Neural crest cell (in vitro differentiated cells): Measurements from ENCODE around the gene MAS1. TPM values are rescaled to one million over a fixed set of nuclear protein-coding genes. Genes with fewer than 3 reads are reported as not detected.

Experiments
- DNase-seq: peaks from one replicate; pipeline ENCODE4 v3.0.0; 2021; ENCODE audit warnings: low read depth, mixed read lengths, low spot score
- H3K27ac Mint-ChIP-seq: one replicate; pipeline ENCODE4 v1.8.0; 2021; ENCODE audit warnings: mild to moderate bottlenecking, mixed read lengths; ENCODE audit not compliant: unreplicated experiment
- H3K27me3 Mint-ChIP-seq: 2 replicates; pipeline ENCODE4 v1.8.0; 2021; ENCODE audit warnings: low read depth, mild to moderate bottlenecking, mixed read lengths
- H3K36me3 Mint-ChIP-seq: 2 replicates; pipeline ENCODE4 v1.8.0; 2021; ENCODE audit warnings: low read depth, mild to moderate bottlenecking, mixed read lengths
- H3K4me1 Mint-ChIP-seq: 2 replicates; pipeline ENCODE4 v1.8.0; 2021; ENCODE audit warnings: mixed read lengths
- H3K4me3 Mint-ChIP-seq: one replicate; pipeline ENCODE4 v1.8.0; 2021; ENCODE audit warnings: mild to moderate bottlenecking, mixed read lengths
- H3K9me3 Mint-ChIP-seq: 2 replicates; pipeline ENCODE4 v1.8.0; 2021; ENCODE audit warnings: mixed read lengths
- total RNA-seq: library from RNA; stranded (reverse); gene quantifications from 2 replicates; pipeline ENCODE4 v1.2.1, GENCODE V29; 2021
- TF ChIP-seq, protein P1 (sequence below): fragments of 200-600 bp; sonication (generic); conservative IDR thresholded peaks from 2 replicates; pipeline ENCODE4 v1.5.0; 2021; ENCODE audit warnings: antibody characterized with exemption, mild to moderate bottlenecking

MAS1 gene
- total RNA-seq, 1 donor from 2014 or later, result not detected

DNA sequence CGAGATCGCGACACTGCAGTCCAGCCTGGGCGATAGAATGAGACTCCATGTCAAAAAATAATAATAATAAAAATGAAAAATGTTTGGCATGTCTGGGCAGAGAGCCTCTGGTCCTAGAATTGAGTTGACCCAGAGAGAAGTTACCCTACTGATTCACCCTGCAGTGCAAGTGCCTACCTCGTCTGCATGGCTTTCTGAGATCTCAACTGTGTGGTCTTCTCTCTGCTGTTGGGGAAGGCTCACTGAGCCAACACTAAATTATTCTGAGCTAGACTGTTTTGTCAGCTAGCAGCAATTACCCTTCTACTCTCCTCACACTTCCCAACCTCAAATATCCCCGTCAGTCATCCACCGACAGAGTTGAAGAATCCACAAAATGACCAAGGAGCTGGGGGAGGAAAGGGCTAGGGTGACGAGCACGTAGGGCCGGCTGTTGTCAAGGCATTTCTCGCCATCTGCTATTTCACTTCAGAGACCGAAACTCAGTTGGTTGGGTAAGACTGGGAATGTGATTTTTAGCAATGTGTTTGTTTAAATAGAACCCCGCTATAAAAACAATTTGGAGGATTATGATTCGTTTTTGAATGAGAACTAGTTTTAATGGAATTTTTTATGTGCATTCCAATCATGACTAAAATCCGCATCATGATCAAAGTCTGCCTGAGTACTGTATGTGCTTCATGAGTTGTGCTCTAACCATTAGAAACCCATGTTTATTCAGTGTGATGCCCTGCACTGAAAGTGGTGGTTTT lies 9.4 kb downstream of the MAS1 start:
- TF ChIP-seq, protein P1, sequence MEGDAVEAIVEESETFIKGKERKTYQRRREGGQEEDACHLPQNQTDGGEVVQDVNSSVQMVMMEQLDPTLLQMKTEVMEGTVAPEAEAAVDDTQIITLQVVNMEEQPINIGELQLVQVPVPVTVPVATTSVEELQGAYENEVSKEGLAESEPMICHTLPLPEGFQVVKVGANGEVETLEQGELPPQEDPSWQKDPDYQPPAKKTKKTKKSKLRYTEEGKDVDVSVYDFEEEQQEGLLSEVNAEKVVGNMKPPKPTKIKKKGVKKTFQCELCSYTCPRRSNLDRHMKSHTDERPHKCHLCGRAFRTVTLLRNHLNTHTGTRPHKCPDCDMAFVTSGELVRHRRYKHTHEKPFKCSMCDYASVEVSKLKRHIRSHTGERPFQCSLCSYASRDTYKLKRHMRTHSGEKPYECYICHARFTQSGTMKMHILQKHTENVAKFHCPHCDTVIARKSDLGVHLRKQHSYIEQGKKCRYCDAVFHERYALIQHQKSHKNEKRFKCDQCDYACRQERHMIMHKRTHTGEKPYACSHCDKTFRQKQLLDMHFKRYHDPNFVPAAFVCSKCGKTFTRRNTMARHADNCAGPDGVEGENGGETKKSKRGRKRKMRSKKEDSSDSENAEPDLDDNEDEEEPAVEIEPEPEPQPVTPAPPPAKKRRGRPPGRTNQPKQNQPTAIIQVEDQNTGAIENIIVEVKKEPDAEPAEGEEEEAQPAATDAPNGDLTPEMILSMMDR, result no peak
- no peak for DNase-seq
- H3K4me3 Mint-ChIP-seq, result no peak overlapping the region
- no peaks in the 10 kb centered on the region for H3K4me1 Mint-ChIP-seq
- H3K36me3 Mint-ChIP-seq, result no peaks in the 10 kb centered on the region
- no peaks in the 10 kb centered on the region for H3K9me3 Mint-ChIP-seq
- peaks cover 11% of the 10 kb centered on the region for H3K27me3 Mint-ChIP-seq
- no peak overlapping the region for H3K27ac Mint-ChIP-seq

DNA sequence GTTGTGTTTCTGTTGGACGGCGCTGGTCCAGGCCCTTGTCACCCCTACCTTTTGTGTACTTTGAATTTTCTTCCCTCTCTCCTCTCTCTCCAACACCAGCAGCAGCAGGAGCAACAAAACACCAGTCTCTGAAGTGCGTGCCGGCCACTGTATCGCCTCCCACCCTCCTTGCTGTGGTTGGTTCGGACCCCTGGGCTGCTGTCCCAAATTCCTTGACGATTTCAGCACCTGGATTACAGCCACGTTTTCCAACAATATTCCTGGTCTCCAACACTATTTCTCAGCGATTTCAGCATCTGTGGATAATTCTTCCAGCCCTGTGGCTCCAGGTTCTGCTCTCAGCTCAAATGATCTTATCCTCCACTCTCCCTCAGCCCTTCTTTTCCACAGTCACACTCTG lies 11.8 kb downstream of the MAS1 start:
- TF ChIP-seq, protein P1, result no peak
- H3K4me3 Mint-ChIP-seq, result no peak overlapping the region
- no peaks in the 10 kb centered on the region for H3K36me3 Mint-ChIP-seq
- no peak overlapping the region for H3K27ac Mint-ChIP-seq
- no peak for DNase-seq
- H3K9me3 Mint-ChIP-seq, result no peaks in the 10 kb centered on the region
- no peaks in the 10 kb centered on the region for H3K4me1 Mint-ChIP-seq
- peaks cover 9% of the 10 kb centered on the region for H3K27me3 Mint-ChIP-seq

DNA sequence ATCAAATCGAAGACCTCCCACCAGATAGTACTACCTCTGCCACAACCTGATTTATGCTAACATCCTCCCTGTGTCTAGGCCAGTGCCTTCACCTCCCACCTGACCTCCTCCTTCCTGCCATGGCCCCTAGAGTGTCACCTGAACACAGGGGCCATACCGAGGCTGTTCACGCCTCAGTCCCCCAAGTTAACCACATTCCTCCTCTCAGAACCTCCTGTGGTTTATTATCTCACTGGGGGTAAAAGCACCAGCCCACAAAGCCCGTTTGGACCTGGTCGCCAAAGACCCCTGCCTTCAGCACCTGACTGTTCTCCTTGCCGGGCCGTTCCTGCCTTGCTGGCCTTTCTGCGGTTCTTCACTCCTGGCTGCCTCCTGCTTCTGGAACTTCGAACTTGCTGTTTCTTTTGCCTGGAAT lies 13.7 kb downstream of the MAS1 start:
- H3K9me3 Mint-ChIP-seq, result no peaks in the 10 kb centered on the region
- H3K4me3 Mint-ChIP-seq, result no peak overlapping the region
- H3K27ac Mint-ChIP-seq, result no peak overlapping the region
- DNase-seq, result no peak
- TF ChIP-seq, protein P1, result no peak
- peaks cover 6% of the 10 kb centered on the region for H3K27me3 Mint-ChIP-seq
- no peaks in the 10 kb centered on the region for H3K36me3 Mint-ChIP-seq
- no peaks in the 10 kb centered on the region for H3K4me1 Mint-ChIP-seq

DNA sequence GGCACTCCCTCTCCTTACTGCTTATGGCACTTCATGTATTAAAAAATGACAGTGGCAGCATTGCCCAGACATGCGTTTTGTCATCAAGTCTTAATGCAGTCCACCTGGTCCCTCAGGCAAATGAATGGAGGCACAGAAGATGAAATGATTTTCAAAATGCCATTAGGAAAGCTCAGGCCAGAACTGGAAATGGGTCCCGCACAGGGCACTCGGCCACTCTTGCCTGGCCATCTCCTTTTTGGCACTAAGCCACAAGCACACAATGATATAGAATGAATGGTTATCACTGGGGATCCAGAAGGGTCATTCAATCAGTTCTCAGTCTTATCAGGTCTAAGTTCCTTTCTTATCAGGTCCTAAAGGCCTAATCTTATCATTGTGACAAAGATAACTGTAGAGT lies 15.6 kb downstream of the MAS1 start:
- TF ChIP-seq, protein P1, result no peak
- DNase-seq, result no peak
- no peaks in the 10 kb centered on the region for H3K4me1 Mint-ChIP-seq
- H3K27me3 Mint-ChIP-seq, result peaks cover 19% of the 10 kb centered on the region
- H3K27ac Mint-ChIP-seq, result no peak overlapping the region
- no peak overlapping the region for H3K4me3 Mint-ChIP-seq
- no peaks in the 10 kb centered on the region for H3K36me3 Mint-ChIP-seq
- no peaks in the 10 kb centered on the region for H3K9me3 Mint-ChIP-seq

DNA sequence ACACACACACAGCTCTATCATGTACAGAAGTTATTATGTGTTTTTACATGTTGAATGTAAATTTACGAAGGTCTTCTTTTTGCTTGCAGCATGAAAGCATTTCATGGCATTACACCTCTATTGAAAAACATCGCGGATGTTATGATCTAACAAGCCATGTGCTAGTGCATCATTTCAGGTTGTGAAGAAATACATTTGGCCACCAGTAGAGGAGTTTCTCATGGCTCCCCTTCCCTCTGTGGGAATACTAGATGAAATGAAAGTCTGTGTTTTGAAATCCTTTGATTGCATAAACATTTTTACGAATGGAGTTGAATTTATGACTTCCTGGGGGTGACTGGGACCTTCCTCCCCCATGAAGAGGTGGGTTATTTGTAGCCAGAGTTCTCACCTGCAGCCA lies 17.7 kb downstream of the MAS1 start:
- no peak overlapping the region for H3K27ac Mint-ChIP-seq
- no peaks in the 10 kb centered on the region for H3K9me3 Mint-ChIP-seq
- no peaks in the 10 kb centered on the region for H3K36me3 Mint-ChIP-seq
- H3K27me3 Mint-ChIP-seq, result peaks cover 32% of the 10 kb centered on the region
- H3K4me1 Mint-ChIP-seq, result no peaks in the 10 kb centered on the region
- H3K4me3 Mint-ChIP-seq, result no peak overlapping the region
- DNase-seq, result no peak
- TF ChIP-seq, protein P1, result no peak
